Mesenteric fat pad (tissue), 1 donor: ENCODE results near the gene FBXO41. TPM values are rescaled to one million over a fixed set of nuclear protein-coding genes. Genes with fewer than 3 reads are reported as not detected.

Experiments
- DNase-seq: peaks from one replicate; pipeline ENCODE4 v3.0.0-alpha.2; 2020; ENCODE audit warnings: low spot score
- total RNA-seq: library from RNA; stranded (reverse); fragmentation: NEBNext Ultra II Directional; extraction: Animal tissue kit (Norgen Biotek cat#: 25700); gene quantifications from one replicate; pipeline ENCODE4 v1.2.1, GENCODE V29; 2021
- donor health status: DM: yes; HTN: yes; CAD: no.

The FBXO41 gene
- total RNA-seq, 1 donor from 2014 or later, result 1.7 TPM

DNA sequence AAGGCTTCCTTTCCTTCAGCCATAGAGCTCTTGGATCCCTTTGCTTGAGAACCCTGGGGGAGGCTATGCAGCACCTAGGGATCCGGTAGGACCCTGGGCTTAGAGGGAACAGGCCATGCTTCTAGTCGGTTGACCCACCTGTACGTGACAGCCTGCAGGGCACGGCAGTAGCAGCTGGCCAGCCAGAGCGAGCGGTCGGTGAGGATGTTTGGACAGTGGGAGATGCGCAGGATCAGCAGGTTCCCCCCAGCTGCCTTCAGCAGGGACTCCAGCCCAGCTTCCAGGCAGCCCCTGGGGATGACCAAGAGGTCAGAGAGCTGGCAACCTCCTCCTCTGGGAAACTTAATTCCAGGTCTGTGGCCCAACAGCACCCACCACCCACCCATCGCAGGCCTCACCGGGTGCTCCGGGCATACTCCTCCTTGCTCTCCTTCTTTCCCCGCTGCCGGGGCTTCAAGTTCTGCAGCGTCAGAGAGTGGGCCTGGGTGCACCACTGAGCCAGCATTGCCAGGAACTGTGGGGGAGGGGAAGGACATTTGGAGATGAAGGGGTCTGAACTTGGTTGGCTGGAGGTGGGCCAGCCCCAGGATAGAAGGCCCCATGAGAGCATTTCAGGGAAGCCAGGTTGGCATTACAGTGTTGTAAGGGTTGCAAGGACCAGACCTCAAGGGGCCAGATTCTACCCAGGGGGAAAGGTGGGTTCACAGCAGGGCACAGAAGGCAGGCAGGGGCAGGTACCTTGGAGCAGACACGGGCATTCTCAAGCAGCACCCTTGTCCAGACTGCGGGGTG, 20.5 kb downstream of the FBXO41 start:
- DNase-seq, result peak; percentile 64

DNA sequence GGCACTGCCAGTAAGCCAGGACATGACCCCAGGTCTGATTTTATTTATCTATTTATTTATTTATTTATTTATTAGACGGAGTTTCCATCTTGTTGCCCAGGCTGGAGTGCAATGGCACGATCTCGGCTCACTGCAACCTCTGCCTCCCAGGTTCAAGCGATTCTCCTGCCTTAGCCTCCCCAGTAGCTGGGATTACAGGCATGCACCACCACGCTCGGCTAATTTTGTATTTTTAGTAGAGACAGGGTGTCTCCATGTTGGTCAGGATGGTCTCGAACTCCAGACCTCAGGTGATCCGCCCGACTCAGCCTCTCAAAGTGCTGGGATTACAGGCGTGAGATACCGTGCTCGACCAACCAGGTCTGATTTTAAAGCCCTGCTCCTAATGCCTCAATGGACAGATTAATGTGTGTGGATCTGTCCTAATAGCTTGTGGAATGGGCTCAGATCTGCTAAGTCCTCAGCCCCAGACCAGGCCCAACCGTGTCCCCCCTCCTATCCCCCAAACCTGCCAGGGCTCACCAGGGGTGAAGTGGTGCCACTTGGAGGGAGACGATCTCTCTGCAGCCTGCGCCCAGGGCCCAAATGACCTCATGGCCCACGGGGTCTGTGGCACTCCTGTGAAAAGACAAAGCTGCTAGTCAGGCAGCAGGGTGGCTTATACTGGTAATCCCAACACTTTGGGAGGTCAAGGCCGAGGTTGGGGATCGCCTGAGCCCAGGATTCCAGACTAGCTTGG, 21.4 kb downstream of the FBXO41 start:
- DNase-seq, result peak; percentile 69

- DNase-seq, result no peak
Observed at GRCh38 chr2:73262108-73262651, 22.1 kb downstream of the FBXO41 start.

DNA sequence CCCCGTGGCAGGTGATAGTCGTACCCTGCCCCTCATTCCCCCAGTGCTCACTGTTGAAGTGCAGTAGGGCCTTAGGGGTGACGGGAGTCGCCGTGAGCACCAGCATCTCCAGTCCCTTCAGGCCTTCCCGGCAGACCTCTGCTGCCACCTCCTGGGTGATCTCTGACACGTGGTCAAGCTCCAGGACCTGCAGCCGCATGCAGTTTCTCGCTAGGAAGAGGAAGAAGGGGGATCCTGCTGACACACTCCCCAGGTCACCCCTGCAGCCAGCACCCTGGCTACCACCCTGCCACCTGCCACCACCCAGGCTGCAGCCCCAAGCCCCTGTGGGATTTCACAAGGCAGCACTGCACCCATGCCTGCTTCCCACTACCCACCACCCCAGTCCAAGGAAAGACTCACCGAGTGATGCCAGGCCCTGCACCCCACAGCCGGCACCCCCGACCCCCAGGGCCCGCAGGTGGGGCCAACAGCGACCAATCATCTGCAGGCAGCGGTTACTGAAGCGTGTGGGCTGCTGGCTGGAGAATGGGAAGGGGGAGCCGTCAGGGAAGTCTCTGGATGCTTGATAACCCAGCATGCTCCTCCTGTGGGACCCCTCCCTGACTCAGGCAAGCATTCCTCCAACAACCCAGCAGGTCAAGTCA, 23.8 kb downstream of the FBXO41 start:
- DNase-seq, result peak; percentile 73

DNA sequence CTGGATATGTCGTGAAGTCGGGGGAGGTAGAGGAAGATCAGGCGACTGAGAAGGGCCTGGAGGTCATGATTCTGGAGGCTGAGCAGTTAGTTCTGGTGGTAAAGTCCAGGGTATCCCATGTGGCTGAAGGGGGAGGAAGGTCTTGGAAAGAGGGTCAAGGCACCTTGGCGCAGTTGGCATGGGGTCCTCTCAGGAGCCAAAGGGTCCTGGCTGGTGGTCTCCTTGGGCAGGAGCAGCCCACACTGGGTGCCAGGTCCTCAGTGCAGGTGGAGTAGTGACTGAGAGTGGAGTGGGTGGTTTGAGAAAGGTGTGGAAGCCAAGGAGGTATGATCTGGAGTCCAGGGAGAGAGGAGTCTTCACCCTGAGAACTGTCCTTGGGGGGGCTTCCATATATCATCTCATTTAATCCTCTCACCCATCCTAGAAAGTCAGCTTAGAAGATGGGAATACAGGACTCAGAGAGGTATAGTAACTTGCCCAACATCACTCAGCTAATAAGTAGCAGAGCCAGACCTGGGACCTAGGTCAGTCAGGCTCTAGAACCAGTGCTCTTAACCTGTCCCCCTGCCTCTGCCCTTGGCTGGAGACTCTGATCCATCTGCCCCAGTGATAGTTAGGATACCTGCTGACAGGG, 24.5 kb downstream of the FBXO41 start:
- peak; percentile 65 for DNase-seq

GRCh38 chr2:73259276-73259675, 25.0 kb downstream of the FBXO41 start:
- DNase-seq, result peak; percentile 75

DNA sequence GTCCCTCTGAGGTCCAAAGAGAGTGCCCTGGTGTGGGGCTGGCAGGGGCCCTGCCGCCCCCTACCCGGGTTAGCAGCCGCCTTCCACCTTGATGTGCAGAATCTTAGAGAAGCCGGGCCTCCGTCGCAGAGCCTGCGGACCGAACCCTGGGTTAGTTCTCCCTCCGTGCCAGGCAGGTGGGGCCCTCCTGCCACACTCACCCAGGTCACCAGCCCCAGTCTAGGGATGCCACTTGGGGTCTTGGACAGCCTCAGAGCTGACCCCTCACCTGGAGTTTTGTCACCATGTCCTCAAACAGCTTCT, 25.4 kb downstream of the FBXO41 start:
- peak; percentile 81 for DNase-seq

- peak; percentile 51 for DNase-seq
Observed at GRCh38 chr2:73258186-73258912, 25.9 kb downstream of the FBXO41 start.

DNA sequence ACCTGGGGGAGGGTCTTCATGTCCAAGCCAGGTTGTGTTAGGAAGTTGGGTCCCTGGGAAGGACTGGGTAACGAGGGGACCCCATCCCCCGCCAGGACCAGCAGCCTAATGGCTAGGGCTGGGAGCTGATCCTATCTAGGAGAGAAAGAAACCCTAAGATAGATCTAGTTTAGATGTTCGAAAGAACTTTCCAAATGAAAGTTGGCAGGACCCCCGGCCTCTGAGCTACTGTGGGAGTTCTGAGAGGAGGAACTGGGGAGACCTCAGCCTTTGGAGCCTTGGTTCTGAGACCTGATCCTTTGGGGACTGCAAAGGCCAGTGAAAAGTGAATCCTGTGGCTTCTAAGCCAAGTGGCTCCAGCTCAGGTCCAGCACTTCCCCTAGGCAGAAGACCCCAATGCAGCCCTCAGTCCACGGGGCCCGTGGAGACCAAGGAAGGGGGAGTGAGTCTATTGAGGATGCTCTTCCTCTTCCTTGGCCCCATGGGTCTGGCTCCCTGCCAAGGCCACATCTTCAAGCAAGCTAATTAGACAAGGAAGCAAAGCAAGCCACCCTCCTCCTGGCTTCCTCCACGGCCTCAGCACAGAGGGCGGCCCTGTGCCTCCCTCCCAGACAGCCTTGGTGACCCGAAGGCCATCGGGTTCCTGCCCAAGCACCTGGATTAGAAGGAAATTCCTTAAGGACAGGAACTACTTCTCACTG, 26.7 kb downstream of the FBXO41 start:
- DNase-seq, result peak; percentile 88

DNA sequence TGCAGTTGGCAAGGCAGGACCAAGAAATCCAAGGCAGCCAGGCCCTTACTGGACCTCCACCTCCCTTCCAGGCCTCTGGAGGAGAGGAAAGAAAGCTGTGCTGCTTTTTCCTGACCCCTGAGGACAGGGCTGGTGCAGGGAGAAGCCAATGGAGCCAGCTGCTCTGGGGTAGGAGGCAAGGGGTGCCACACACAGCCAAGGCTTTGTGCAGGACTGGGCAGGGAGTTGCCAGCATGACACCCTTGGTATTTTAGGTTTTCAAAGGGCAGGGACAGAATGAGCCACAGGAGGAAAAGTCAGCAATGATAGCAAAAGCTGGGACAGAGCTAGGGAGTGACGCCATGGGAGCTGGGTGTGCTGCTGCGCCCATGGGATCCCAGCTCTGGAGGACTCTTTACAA, 27.3 kb downstream of the FBXO41 start:
- peak; percentile 57 for DNase-seq

GRCh38 chr2:73256618-73256922, 27.7 kb downstream of the FBXO41 start:
- no peak for DNase-seq

- DNase-seq, result peak; percentile 55
Observed at GRCh38 chr2:73255907-73256617, 28.2 kb downstream of the FBXO41 start.

DNA sequence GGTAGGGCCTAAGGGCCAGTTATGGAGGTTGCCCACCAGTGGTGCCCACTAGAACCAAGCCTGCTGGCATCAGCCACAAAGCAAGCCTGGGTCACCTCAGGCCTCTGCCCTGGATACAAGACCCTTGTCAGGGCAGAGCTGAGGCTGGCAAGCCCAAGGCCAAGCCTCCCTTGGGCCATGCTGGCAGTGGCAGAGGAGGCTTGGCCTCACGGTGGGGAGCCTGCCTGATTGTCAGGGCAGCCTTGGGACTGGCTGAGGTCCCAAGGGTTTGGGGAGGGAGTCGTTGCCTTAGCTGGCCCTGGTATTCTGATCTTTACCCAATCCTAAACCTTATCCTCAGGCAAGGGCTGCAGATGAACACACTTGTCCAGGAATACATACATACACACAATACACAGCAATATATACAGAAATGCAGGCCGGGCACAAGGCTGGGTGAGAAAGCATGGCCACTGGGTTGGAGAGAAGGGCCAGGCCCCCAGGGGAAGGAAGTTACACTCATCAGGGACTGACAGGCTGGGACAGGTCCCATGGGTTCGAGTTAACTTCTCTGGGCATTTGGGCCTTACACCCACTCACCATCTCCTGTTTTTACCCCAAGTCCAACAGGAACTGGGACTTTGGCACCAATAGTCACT, 29.2 kb downstream of the FBXO41 start:
- peak; percentile 51 for DNase-seq

DNA sequence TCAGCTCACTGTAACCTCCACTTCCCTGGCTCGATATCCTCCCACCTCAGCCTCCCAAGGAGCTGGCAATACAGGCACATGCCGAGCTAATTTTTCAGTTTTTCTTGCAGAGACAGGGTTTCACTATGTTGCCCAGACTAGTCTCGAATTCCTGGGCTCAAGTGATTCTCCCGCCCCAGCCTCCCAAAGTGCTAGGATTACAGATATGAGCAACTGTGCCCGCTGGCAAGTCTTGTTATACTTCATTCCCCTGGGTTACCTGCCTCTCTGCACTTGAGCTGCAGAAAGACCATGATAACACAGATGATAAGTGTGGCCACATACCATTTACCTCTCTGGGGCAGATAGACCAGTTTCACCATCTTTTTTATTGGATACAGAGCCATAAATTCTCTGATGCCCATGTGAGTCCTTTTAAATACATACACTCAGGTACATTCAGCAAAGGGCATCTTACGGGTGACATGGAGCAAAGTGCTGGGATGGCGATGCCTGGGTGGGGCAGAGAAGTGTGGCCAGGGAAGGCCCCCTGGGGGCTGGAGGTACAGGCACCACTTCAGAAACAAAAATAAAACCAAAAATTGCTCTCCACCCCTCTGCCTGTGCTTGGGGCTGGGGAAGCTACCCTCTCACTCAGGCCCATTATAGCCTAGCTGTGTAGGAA, 29.8 kb downstream of the FBXO41 start:
- peak; percentile 53 for DNase-seq

DNA sequence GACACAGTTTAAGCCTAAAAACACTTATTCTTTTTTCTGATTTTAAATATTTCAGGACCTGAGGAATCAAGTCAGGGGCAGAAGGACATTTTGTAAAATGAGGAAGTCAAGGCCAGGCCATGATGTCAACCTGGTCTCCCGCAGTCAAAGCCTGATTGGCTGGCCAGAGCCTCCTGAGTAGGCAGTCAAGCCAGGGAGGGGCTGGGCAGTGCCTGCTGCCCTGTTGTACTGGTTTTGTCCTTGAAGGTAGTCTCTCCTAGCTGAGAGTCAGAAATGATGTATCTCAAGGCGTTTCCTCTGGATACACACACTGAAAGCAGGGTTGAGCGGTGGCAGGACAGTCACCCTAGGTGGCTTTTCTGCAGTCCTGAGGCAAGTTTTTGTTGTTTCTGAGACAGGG, 30.4 kb downstream of the FBXO41 start:
- DNase-seq, result peak; percentile 57

DNA sequence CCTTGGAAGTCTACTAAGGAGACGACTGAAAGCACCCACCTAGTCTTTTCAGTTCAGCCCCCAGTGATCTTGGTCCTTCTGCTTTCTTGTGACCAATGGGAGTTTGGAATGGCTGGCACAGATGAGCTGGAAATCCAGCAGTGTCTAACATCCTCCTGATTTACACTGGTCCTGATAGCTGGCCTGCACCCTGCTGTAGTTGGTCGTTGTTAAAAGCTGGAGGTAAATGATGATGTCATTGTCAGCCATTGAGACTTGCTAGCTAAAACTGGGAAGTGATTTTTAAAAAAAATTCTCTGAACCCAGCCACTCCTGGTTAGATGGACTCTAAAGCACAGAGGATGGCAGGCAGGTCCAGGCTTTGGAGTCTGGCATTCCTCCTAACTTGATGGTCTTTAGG, 30.9 kb downstream of the FBXO41 start:
- no peak for DNase-seq

GRCh38 chr2:73252238-73253027, 31.8 kb downstream of the FBXO41 start:
- peak; percentile 72 for DNase-seq
